Stimulated activated CD4-positive, alpha-beta T cell treated with anti-CD3 and anti-CD28 coated beads, Interleukin-15, amount 100 ng/mL, for 1 hour (primary cell): ENCODE data around the gene RNF224.
A peak's percentile ranks its signal among the peaks of the same experiment; 100 is the strongest.

Source experiments
- DNase-seq, 2 donors: peaks; one replicate each; pipeline ENCODE4 v3.0.0-alpha.2; 2020; ENCODE audit warnings: low read depth in 1 of 2, low spot score in 1 of 2

The RNF224 gene

DNA sequence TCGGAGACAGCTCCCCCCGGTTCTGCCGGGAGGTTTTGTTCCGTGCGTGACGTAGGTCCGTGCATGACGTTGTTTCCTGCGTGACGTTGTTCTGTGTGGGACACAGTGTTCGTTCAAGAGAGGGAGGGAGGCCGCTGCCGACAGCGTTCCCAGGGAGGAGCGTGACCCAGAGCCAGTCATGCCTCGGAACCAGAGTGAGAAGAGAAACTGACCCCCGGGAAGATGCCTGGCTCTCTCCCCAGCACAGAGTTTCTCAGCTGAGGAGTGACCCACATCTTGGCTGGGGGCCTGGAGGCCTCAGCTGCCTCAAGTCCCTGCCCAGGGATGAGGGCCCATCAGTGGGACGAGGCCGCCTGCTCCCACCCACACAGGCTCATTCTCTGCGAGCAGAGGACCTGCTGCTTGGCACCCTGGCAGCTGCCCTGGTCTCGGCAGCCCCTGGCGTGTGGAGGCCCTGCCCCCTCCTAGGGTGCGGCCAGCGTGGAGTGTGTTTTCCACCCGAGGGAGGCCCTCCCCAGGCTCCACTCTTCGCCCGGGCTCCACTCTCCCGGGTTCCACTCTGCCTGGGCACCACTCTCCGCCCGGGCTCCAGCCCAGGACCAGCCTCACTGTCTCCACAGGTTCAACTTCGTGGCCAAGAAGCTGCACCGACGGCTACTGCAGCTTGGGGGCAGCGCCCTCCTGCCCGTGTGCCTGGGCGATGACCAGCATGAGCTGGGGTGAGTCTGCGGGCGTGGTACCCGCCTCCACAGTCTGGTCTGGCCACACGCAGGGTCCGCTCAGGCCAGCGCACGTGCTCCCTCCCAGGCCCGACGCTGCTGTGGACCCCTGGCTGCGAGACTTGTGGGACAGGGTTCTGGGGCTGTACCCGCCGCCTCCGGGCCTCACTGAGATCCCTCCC lies 13.9 kb upstream of the RNF224 start:
- no peak for DNase-seq

DNA sequence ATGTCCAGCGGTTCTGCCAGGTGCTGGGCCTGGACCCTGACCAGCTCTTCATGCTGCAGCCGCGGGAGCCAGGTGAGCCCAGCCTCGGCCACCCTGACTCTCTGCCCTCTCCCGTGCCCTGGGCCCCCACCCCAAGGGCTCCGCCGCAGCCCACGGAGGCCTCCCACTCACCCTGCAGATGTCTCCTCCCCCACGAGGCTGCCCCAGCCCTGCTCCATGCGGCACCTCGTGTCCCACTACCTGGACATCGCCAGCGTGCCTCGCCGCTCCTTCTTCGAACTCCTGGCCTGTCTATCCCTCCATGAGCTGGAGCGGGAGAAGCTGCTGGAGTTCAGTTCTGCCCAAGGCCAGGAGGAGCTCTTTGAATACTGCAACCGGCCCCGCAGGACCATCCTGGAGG lies 12.7 kb upstream of the RNF224 start:
- no peak for DNase-seq

DNA sequence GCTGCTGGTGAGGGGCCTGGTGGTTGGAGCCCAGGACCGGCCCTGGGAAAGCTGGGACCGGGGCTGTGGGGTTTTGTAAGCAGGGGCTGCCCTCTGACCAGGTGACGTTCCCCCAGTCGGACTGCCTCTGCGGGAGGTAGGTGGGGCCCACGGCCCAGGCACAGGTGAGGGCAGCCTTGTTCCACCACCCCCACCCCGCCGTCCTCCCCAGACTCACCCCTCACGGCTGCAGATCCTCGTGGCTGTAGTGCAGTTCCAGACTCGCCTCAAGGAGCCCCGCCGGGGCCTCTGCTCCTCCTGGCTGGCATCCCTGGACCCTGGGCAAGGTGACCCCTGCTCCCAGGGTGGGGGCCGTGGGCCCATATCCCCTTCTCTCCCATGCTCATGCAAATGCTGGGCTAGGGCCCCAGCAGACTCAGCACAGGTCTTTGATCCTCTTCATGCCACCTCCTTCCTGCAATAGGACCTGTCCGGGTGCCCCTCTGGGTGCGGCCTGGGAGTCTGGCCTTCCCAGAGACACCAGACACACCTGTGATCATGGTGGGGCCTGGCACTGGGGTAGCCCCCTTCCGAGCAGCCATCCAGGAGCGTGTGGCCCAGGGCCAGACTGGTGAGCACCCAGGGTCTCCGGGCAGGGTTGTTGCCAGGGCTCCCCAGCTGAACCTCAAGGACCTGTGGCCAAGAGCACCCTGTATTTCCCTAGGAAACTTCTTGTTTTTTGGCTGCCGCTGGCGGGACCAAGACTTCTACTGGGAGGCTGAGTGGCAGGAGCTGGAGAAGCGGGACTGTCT lies 11.9 kb upstream of the RNF224 start:
- DNase-seq, result no peak

DNA sequence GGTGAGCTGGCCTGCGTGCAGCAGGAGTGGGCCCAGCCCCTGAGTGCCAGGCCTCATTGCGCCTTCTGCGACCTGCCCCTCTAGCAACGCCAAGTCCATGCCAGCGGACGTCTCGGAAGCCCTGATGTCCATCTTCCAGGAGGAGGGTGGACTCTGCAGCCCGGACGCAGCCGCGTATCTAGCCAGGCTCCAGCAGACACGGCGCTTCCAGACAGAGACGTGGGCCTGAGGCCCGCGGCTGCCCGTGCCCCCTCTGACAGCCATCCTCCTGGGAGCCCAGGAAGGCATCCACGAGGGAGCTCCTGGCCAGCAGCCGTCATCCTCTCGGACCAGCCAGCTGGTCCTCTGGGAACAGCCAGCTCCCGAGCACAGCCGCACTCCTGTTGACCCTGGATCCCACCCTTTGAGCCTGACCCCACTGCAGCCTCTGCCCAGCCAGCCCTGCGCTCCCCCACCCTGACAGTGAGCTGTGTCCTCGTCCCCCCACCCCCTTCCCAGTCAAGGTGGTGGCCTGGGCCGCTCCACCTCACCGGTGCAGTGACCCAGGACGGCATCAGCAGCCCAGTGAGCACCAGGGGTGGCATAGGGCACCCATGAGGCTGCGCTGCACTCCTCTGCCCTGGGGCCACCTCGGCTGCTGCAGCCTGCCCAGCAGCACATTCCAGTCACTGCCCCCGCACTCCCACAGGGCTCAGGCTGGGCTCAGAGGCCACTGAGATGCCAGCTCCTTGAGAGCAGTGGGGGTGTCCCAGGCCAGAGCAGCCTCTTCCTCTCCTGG lies 10.9 kb upstream of the RNF224 start:
- no peak for DNase-seq

DNA sequence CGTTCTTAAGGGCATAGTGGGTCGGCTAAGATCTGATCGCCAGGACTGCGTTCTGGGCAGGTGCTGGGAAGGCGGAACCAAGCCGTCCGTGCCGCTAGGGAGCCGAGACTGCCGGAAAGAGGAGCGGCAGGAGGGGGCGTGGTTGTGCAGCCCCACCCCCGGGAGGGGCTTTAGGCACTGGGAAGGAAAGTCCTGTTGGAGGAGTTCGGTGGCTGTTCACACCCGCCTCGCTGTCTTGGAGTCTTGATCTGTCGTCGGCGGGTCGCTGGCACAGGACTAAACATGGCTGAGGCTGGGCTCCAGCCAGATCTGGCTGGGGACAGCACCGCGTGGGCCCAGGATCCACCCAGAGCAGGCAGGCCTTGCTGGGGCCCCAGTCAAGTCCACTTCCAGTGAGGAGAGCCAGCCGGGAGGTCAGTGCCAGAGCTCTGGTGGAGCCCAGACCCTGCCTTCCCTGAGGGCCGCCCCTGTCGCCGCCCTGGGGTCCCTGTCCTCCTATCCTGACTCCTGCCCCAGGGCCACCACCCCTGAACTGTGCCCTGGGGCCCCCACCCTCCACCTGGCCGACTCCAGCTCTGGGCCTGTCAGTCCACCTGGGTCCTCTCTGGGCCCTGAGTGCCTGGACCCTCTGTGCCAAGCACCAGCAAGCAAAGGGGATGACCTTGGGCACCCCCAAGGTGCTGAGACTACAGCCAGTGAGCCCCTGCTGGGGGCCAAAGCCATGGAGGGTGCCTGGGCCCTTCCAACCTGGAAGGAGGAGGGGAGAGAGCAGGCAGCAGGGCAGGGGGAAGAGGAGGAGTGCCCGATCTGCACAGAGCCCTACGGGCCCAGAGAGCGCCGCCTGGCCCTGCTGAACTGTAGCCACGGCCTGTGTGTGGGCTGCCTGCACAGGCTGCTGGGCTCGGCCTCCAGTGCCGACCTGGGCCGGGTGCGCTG lies 9.8 kb upstream of the RNF224 start:
- DNase-seq, result no peak

DNA sequence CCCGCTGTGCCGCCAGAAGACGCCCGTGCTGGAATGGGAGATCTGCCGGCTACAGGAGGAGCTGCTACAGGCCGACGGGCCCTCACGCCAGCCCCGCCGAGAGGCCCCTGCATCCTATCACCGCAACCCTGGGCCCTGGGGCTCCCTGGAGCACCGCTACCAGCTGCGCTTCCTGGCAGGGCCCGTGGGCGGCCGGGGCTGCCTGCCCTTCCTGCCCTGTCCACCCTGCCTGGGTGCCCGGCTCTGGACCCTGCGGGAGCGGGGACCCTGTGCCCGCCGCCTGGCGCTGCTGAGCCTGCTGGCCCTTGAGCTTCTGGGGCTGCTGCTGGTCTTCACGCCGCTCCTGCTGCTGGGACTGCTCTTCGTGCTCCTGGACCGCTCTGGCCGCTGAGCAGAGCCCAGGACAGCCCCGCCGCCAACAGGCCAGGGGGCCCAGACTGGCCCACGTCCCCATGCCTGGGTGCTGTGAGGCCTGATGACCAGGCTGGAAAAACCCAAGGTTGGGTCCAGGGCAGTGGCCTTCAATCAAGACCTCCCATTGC lies 9.0 kb upstream of the RNF224 start:
- no peak for DNase-seq

- DNase-seq, result no peak
These were observed 8.5 kb upstream of the RNF224 start for GRCh38 chr9:137218754-137219271.

GRCh38 chr9:137219757-137220316 lies 7.5 kb upstream of the RNF224 start:
- DNase-seq, result no peak

DNA sequence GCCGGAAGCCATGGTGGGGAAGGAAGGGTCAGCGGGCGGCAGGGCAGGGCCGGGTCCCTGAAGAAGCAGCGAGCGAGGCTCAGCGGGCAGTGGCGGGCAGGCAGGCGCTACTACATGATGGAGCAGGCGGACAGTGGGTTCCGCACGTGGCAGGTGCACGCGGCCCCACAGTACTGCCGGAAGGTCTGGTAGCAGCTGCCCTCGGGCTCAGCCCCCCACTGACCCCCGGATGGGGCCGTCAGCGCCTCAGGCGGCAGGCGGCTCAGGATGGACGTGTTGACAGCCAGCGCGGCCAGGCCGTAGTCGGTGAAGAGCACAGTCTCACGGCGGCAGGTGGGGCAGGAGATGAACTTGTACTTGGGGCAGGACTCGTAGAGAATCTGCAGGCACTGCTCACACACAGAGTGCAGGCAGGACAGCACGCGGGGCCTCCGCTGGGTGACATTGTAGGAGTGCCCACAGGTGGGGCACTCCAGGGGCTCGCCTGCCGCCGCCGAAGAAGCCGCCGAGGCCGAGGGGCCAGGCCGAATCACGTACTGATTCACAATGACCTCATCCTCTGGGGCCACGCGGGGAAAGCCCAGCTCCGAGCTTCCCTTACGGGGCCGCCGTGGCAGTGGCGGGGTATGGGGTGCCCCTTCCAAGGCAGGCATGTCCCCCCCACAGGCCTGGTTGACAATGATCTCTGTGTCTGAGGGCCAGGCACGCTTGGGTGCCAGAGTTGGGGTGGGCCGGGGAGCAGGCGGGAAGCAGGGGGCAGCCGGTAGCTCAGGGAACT lies 6.8 kb upstream of the RNF224 start:
- no peak for DNase-seq

DNA sequence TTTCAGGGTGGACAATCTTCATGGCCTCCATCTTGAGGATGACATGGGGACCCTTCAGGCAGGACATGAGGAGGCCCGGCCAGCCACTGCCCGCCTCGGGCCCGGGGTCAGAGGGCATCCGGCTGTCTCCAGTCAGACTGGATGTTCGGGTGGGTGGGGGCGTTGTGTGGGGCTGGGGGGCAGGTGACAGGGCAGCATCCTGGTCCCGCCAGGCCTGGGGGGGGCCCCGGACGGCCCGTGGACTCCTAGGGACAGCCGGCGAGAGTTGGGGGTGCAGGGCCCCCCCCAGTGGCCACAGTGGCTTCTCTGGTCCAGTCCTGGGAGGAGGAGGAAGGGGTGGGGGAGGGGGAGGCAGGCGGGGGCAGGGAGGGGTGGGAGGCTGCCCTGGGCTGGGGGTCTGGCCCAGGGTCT lies 6.2 kb upstream of the RNF224 start:
- no peak for DNase-seq

- DNase-seq, result no peak
These were observed 5.7 kb upstream of the RNF224 start for GRCh38 chr9:137221506-137222111.

DNA sequence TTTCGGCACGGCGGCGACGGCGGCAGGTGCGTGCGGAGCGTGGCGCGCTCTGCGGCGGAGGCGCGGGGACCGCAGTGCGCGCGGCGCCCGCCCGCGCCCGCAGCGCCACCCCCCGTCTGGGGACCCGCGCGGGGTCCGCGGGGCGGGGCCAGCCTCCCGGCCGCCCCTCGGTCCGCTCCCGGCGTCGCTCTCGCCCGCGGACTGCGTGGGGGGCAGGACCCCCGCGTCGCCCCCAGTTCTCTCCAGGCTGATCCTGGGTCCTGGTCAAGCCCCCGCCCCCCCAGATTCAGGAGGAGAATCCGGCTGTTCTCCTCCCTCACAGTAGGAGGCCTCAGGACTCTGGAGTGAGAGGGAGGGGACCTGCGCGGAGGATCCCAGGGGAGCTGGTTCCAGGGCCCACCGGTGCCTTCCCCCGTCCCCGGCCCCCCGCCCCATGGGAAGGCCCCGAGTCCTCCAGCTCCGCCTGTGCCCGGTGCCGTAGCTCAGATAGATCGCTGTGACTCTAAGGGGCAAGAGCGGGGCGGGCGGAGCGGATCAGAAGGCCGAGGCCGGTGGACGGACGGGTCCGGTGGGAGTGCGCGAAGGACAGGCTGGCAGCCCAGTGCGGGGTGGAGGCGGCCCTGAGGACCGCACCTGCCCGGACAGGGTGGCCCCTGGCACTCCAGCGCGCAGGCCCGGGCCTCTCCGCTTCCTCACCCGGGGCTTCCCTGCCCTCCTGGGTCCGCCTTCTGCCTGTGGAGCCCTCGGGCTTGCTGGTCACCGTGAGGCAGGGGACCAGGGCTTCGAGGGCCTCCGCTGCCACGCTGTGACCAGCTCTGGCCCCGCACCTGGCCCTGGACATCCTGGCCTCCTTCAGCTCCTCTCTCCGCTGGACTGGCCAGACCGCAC lies 4.9 kb upstream of the RNF224 start, which contains the start of gene RNF208:
TSS of gene RNF208 (minus strand) at position 51 of the 888 bp plus-strand sequence. CDS start 1,028 bp downstream, outside the sequence.
- DNase-seq, result no peak

DNA sequence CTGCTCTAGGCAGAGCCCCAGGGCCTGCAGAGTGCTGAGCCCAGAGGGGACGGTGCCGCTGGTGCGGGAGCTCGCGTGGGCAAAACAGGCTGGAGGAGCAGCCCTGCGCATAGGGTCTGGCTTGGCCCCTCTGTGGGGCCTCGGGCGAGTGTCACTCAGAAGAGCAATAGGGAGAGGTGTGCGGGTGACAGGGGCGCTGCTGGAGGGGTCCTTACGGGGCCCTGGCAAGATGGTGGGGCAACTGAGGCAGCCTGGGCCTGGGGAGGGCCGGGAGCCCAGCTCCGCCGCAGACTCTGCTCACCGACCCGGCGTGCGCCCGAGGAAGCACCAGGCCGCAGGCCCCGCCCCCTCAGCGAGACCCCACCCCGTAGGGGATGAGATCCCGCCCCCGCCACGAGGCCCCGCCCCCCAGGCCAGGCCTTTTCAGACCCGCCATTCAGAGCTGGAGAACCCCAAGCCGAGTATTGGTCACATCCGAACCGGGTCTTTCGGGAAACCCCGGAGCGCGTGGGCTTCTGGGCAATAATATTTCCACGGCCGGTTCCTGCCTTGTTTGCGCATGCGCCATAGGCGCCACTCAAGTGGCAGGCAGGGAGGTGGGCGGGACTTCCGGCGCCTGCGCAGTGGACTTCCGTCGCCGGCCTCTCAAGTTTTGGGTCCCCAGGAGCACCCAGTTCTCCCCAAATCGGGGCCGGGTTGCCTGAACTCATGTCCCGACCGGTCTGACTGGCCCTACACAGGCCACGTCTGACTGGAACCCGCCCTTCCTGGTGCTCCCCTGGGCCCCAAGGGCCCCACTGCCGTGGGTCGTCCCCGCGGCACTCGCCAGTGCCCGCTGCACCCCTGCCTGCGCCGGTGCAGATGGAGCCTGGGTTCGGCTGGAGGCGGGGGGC lies 4.0 kb upstream of the RNF224 start:
- peak; percentile 96 to 98 for DNase-seq

DNA sequence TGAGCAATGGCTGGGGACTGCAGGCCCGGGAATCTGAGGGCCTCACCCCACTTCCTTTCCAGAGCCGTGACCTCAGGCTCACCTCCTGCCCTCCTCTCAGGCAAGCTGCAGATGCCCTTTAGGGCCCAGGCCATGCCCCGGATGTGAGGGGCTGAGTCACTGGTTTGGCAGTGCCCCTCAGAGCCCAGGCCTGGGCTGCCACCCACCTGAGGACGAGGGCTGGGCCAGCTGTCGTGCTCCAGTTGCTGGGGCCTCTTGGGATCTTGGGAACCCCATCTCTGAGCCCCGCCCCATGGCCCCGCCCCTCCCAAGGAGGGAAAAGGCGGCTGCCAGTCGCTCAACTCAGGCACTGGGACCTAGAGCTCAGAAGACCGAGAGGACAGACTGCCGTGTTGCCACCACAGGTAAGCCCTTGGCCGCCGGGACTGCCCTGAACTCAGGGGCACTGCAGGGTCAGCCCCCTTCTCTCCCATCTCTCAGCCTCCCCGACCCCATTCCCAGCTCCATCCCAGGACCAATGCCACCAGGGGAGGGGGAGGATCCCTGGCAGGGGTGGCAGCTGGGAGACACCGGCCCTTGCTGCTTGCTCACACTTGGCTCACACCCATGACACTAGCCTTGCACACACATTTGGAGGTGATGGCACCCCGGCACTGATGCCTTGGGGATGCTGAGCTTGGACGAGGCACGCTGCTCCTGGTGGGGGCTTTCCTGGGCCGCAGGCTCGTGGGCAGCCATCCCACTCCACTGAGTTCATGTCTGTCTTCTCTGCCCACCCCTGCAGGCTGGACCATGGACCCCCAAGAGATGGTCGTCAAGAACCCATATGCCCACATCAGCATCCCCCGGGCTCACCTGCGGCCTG lies 2.2 kb upstream of the RNF224 start, which contains the start of gene CYSRT1:
TSS of gene CYSRT1 (plus strand) at position 345 of the 865 bp plus-strand sequence. CDS start at position 793, 448 bp downstream.
- DNase-seq, result no peak

DNA sequence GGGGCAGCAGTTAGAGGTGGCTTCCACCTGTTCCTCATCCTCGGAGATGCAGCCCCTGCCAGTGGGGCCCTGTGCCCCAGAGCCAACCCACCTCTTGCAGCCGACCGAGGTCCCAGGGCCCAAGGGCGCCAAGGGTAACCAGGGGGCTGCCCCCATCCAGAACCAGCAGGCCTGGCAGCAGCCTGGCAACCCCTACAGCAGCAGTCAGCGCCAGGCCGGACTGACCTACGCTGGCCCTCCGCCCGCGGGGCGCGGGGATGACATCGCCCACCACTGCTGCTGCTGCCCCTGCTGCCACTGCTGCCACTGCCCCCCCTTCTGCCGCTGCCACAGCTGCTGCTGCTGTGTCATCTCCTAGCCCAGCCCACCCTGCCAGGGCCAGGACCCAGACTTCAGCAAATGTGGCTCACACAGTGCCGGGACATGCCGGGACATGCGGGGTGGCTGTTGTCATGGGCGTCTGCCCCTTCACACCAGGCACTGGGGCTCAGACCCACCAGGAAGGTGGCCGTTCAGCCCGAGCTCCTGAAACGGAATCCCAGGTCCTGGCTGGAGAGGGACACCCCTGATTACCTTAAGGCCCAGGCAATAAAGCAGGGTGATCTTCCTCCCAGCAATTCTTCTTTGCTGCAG lies 1.5 kb upstream of the RNF224 start:
- no peak for DNase-seq
